OCI-LY3 (cell line): ENCODE results near the gene TREML1.

Source experiments
- CTCF ChIP-seq: fragments of 200-600, 300-600 bp; sonication (generic); IDR thresholded peaks from 2 replicates; pipeline ENCODE4 v1.5.1; 2014; ENCODE audit warnings: antibody characterized with exemption, low read length, low read depth
- EZH2phosphoT487 ChIP-seq: fragments of 200-600 bp; shearing (Covaris generic); IDR thresholded peaks from 2 replicates; pipeline ENCODE4 v1.6.1; 2018; ENCODE audit warnings: antibody characterized with exemption, mixed run types, low read depth

- TF ChIP-seq EZH2phosphoT487 (no peak), CTCF (no peak)
Measured at GRCh38 chr6:41161851-41162552, 7.9 kb upstream of the TREML1 start.
